MM.1S (cell line): ENCODE measurements around the gene CCDC187.

Experiments
- DNase-seq: peaks from one replicate; pipeline ENCODE4 v3.0.0-alpha.2; 2015
- H2AFZ ChIP-seq: fragments of 300-600 bp; sonication (generic); 2 replicates; pipeline ENCODE4 v1.6.0; 2016; ENCODE audit warnings: antibody characterized with exemption, low read length
- H3F3A ChIP-seq: fragments of 300-600 bp; sonication (generic); 2 replicates; pipeline ENCODE4 v1.6.1; 2016; ENCODE audit warnings: mild to moderate bottlenecking, antibody characterized with exemption, low read length, moderate library complexity, mixed read lengths; ENCODE audit not compliant: insufficient read depth
- H3K27ac ChIP-seq: fragments of 300-600 bp; sonication (generic); 2 replicates; pipeline ENCODE4 v1.5.1; 2016; ENCODE audit warnings: mild to moderate bottlenecking, low read length
- H3K27me3 ChIP-seq: fragments of 300-600 bp; sonication (generic); replicated peaks from 2 replicates; pipeline ENCODE4 v1.6.0; 2016; ENCODE audit warnings: low read length; ENCODE audit not compliant: insufficient read depth
- H3K36me3 ChIP-seq: fragments of 300-600 bp; sonication (generic); replicated peaks from 2 replicates; pipeline ENCODE4 v1.6.1; 2016; ENCODE audit warnings: mild to moderate bottlenecking, low read length, mixed read lengths; ENCODE audit not compliant: insufficient read depth
- H3K4me1 ChIP-seq: fragments of 300-600 bp; sonication (generic); 2 replicates; pipeline ENCODE4 v1.6.1; 2016; ENCODE audit warnings: low read length, mixed read lengths
- H3K4me2 ChIP-seq: fragments of 300-600 bp; sonication (generic); 2 replicates; pipeline ENCODE4 v1.6.0; 2016; ENCODE audit warnings: low read depth, low read length
- H3K4me3 ChIP-seq: fragments of 300-600 bp; sonication (generic); 2 replicates; pipeline ENCODE4 v1.5.1; 2016; ENCODE audit warnings: low read length, mixed read lengths
- H3K79me2 ChIP-seq: fragments of 300-600 bp; sonication (generic); 2 replicates; pipeline ENCODE4 v1.6.1; 2016; ENCODE audit warnings: mixed run types, low read length, mixed read lengths
- H3K9ac ChIP-seq: fragments of 300-600 bp; sonication (generic); 2 replicates; pipeline ENCODE4 v1.6.1; 2016; ENCODE audit warnings: low read length, mixed read lengths
- H3K9me2 ChIP-seq: fragments of 300-600 bp; sonication (generic); replicated peaks from 2 replicates; pipeline ENCODE4 v1.6.1; 2016; ENCODE audit warnings: mild to moderate bottlenecking, low read length, mixed read lengths; ENCODE audit not compliant: insufficient read depth
- H3K9me3 ChIP-seq: fragments of 300-600 bp; sonication (generic); replicated peaks from 2 replicates; pipeline ENCODE4 v1.6.1; 2016; ENCODE audit warnings: mild to moderate bottlenecking, low read length, mixed read lengths; ENCODE audit not compliant: insufficient read depth
- H4K20me1 ChIP-seq: fragments of 300-600 bp; sonication (generic); 2 replicates; pipeline ENCODE4 v1.6.1; 2016; ENCODE audit warnings: mild to moderate bottlenecking, low read length, moderate library complexity, mixed read lengths; ENCODE audit not compliant: insufficient read depth
- EZH2 ChIP-seq: fragments of 300-600 bp; sonication (generic); optimal IDR thresholded peaks from 2 replicates; pipeline ENCODE3; 2017; ENCODE audit warnings: low read depth, mild to moderate bottlenecking, antibody characterized with exemption, low read length, mixed read lengths
- EZH2phosphoT487 ChIP-seq: fragments of 300-600 bp; sonication (generic); IDR thresholded peaks from 2 replicates; pipeline ENCODE4 v1.6.1; 2018; ENCODE audit warnings: antibody characterized with exemption, low read length
- TF ChIP-seq, protein P1 (sequence below): fragments of 300-600 bp; sonication (generic); IDR thresholded peaks from 2 replicates; pipeline ENCODE4 v1.5.1; 2016; ENCODE audit warnings: antibody characterized with exemption, low read length, mixed read lengths

The CCDC187 gene

DNA sequence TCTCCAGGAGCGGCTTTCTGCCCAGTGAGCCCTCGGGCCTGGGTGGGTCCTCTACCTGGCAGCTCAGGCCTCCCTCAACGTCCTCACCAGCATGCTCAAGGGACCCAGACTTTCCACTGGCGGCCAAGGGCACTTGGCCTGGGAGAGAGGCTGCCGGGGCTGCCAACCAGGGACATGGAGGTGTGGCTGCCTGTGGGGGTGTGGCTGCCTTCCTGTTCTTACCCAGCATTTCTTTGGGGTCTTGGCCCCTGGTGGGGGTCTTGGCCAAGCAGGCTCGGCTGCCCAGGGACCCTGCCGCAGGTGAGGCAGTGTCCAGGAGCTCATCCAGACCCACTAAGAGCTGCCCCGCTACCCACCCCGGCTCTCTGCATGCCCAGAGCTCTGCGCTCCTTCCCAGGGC, 51.0 kb downstream of the CCDC187 start:
- no peaks in the 10 kb centered on the region for H3K9me2 ChIP-seq
- no peak overlapping the region for H3K4me2 ChIP-seq
- no peaks in the 10 kb centered on the region for H3F3A ChIP-seq
- H3K4me1 ChIP-seq: no peaks in the 10 kb centered on the region
- H3K9ac ChIP-seq: no peak overlapping the region
- TF ChIP-seq, protein P1, sequence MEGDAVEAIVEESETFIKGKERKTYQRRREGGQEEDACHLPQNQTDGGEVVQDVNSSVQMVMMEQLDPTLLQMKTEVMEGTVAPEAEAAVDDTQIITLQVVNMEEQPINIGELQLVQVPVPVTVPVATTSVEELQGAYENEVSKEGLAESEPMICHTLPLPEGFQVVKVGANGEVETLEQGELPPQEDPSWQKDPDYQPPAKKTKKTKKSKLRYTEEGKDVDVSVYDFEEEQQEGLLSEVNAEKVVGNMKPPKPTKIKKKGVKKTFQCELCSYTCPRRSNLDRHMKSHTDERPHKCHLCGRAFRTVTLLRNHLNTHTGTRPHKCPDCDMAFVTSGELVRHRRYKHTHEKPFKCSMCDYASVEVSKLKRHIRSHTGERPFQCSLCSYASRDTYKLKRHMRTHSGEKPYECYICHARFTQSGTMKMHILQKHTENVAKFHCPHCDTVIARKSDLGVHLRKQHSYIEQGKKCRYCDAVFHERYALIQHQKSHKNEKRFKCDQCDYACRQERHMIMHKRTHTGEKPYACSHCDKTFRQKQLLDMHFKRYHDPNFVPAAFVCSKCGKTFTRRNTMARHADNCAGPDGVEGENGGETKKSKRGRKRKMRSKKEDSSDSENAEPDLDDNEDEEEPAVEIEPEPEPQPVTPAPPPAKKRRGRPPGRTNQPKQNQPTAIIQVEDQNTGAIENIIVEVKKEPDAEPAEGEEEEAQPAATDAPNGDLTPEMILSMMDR: no peak
- TF ChIP-seq EZH2 (no peak), EZH2phosphoT487 (no peak)
- DNase-seq: no peak
- no peak overlapping the region for H3K27ac ChIP-seq
- H4K20me1 ChIP-seq: no peaks in the 10 kb centered on the region
- H2AFZ ChIP-seq: no peak overlapping the region
- H3K9me3 ChIP-seq: no peaks in the 10 kb centered on the region
- H3K27me3 ChIP-seq: peaks cover 92% of the 10 kb centered on the region
- no peak overlapping the region for H3K4me3 ChIP-seq
- H3K79me2 ChIP-seq: no peaks in the 10 kb centered on the region
- H3K36me3 ChIP-seq: no peaks in the 10 kb centered on the region

- peaks cover 92% of the 10 kb centered on the region for H3K27me3 ChIP-seq
- no peaks in the 10 kb centered on the region for H3F3A ChIP-seq
- H3K9ac ChIP-seq: no peak overlapping the region
- H3K9me2 ChIP-seq: no peaks in the 10 kb centered on the region
- H3K4me2 ChIP-seq: no peak overlapping the region
- no peaks in the 10 kb centered on the region for H3K4me1 ChIP-seq
- H3K27ac ChIP-seq: no peak overlapping the region
- no peaks in the 10 kb centered on the region for H3K36me3 ChIP-seq
- no peaks in the 10 kb centered on the region for H3K9me3 ChIP-seq
- no peaks in the 10 kb centered on the region for H3K79me2 ChIP-seq
- no peak for DNase-seq
- no peak for TF ChIP-seq EZH2
- TF ChIP-seq EZH2phosphoT487: no peak
- TF ChIP-seq, protein P1: no peak
- H4K20me1 ChIP-seq: no peaks in the 10 kb centered on the region
- H3K4me3 ChIP-seq: no peak overlapping the region
- H2AFZ ChIP-seq: no peak overlapping the region
Measured at GRCh38 chr9:136252281-136252680, 51.6 kb downstream of the CCDC187 start.

GRCh38 chr9:136251264-136252115, 52.4 kb downstream of the CCDC187 start:
- DNase-seq: no peak

More at GRCh38 chr9:136251264-136252115, 52.4 kb downstream of the CCDC187 start:
- TF ChIP-seq EZH2 (no peak), EZH2phosphoT487 (no peak)
- TF ChIP-seq, protein P1: no peak
- H3F3A ChIP-seq: no peaks in the 10 kb centered on the region
- H3K9me2 ChIP-seq: no peaks in the 10 kb centered on the region
- no peaks in the 10 kb centered on the region for H3K36me3 ChIP-seq
- no peak overlapping the region for H3K4me3 ChIP-seq
- H3K9ac ChIP-seq: no peak overlapping the region
- no peaks in the 10 kb centered on the region for H4K20me1 ChIP-seq
- H3K4me2 ChIP-seq: no peak overlapping the region
- H3K27ac ChIP-seq: no peak overlapping the region
- no peaks in the 10 kb centered on the region for H3K9me3 ChIP-seq
- H3K27me3 ChIP-seq: peaks cover 94% of the 10 kb centered on the region
- no peaks in the 10 kb centered on the region for H3K79me2 ChIP-seq
- no peaks in the 10 kb centered on the region for H3K4me1 ChIP-seq
- H2AFZ ChIP-seq: no peak overlapping the region
